Stomach (tissue), 9 donors: ENCODE data around the gene RPL13. TPM values are rescaled to one million over a fixed set of nuclear protein-coding genes. Genes with fewer than 3 reads are reported as not detected.

Source experiments
- DNase-seq, 2 donors: peaks; one replicate each; pipeline versions ENCODE4 v3.0.0 to v3.0.0-alpha.2; 2013 to 2019
- H3K27ac ChIP-seq, 5 donors: fragments of 200-600 bp in 4 of 5; sonication (generic) in 4 of 5; one replicate each; pipeline ENCODE4 v1.5.1; 2013 to 2019; ENCODE audit warnings: mild to moderate bottlenecking in 1 of 5, moderate library complexity in 1 of 5
- H3K27me3 ChIP-seq, 3 donors: fragments of 200-600 bp; sonication (generic); one replicate each; pipeline ENCODE4 v1.5.1; 2017 to 2019; ENCODE audit warnings: mixed run types in 1 of 3
- H3K36me3 ChIP-seq, 4 donors: fragments of 200-600 bp; sonication (generic); 1 replicate in 3 of 4; 2 replicates in 1 of 4; pipeline ENCODE4 v1.5.1; 2016 to 2019
- H3K4me1 ChIP-seq, 4 donors: fragments of 200-600 bp; sonication (generic); one replicate each; pipeline ENCODE4 v1.5.1; 2016 to 2019
- H3K4me3 ChIP-seq, 4 donors: fragments of 200-600 bp; sonication (generic) in 3 of 4; one replicate each; pipeline ENCODE4 v1.5.1; 2016 to 2019; ENCODE audit warnings: mild to moderate bottlenecking in 1 of 4
- H3K9me3 ChIP-seq, 4 donors: fragments of 200-600 bp; sonication (generic); one replicate each; pipeline ENCODE4 v1.5.1; 2016 to 2019
- EP300 ChIP-seq: sonication (generic); formaldehyde crosslinking; IDR thresholded peaks from one replicate; pipeline ENCODE4 v1.6.1; 2017; ENCODE audit warnings: antibody characterized with exemption
- POLR2A ChIP-seq, 4 donors: fragments of 450-650 bp; IDR thresholded peaks; one replicate each; pipeline ENCODE4 v1.6.1; 2016; ENCODE audit warnings: antibody characterized with exemption in 4 of 4, control low read depth in 2 of 4, mild to moderate bottlenecking in 1 of 4, moderate library complexity in 1 of 4
- POLR2AphosphoS5 ChIP-seq, 3 donors: sonication (generic); formaldehyde crosslinking; IDR thresholded peaks; one replicate each; pipeline ENCODE4 v1.6.1; 2016; ENCODE audit warnings: antibody characterized with exemption in 3 of 3
- WGBS, 5 donors: extraction: QIAGEN DNeasy Blood & Tissue Kit in 3 of 5; methylation state at CpG; one replicate each; pipeline versions ENCODE4 v1.1.5 to v1.1.7; 2013 to 2018; 5-methylcytosine and 5-hydroxymethylcytosine counted together
- intact Hi-C: fragments of 100-400 bp; cut with DNase I; formaldehyde crosslinking; loops from one replicate; pipeline ENCODE4 v1.15.1; 2023; ENCODE audit warnings: low total_unique reads
- polyA plus RNA-seq, 3 donors: library from polyadenylated mRNA; stranded (reverse); fragments of 200-250 nt; gene quantifications; one replicate each; pipeline ENCODE4 v1.2.3, GENCODE V29; 2013
- total RNA-seq, 5 donors: library from RNA; depleted of rRNA; stranded (reverse); fragments of >200 nt; gene quantifications; one replicate each; pipeline versions ENCODE4 v1.1.0 to v1.2.3, GENCODE V29; 2014 to 2016
- TF ChIP-seq, protein P1 (sequence below), 7 experiments: fragments of 450-650 bp in 4 of 7; fragments of 200-600 bp in 3 of 7; sonication (generic) in 3 of 7; IDR thresholded peaks; one replicate each; pipeline ENCODE4 v1.5.1; 2016 to 2019; ENCODE audit warnings: antibody characterized with exemption in 7 of 7, control low read depth in 2 of 7, mild to moderate bottlenecking in 1 of 7
- donor health status: healthy with polysubstance abuse.
- donor health status: Bipolar disorder and iron deficiency.
- donor health status: healthy.

Gene RPL13
- total and polyA plus RNA-seq, 8 donors = 2,053 to 10,054 (median 4,321) TPM

DNA sequence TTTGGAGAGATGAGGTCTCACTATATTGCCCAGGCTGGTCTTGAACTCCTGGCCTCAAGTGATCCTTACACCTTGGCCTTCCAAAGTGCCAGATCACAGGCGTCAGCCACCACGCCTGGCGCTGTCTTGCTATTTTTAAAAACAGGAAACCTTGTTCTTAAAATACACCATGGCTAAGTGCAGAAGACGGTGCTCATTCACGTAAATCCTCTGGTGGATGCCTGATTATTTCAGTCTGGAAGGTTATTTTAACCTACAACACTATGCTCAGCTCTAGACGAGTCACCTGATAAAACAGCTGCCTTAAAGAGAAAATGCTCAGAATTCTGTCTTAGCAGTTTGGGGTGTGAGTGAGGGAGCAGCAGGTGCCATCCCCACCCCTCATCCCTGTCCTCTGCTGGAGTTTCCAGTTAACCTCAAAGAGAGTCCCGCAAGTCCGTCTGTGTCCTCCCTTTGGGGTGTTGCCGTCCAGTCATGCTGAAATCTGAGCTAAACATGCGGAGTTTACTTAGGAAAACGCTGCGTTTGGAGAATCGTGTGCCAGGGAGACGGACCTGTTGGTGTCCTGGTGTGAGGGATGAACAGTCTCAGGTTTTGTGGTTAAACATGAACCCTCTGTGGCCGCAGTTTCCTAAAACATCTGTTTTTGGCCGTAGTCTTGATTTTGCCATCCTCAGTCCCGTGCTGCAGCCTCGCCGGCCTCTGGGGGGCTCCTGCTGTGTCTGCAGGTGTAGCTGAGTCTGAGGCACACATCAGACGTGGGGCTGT, 35.2 kb upstream of the RPL13 start:
- Histone ChIP-seq H3K9me3 (no peaks in the 10 kb centered on the region), H3K36me3 (peaks cover 65 to 100% (median 100%) of the 10 kb centered on the region in 4 donors), H3K4me1 (no peaks in the 10 kb centered on the region), H3K27ac (no peak overlapping the region), H3K4me3 (no peak overlapping the region), H3K27me3 (no peaks in the 10 kb centered on the region)
- intact Hi-C loops = no loop called here
- DNase-seq = no peak
- WGBS, 5 donors = 72 to 83% (median 79%) methylated on average over 20 of the region's 20 CpGs
- TF ChIP-seq EP300 = no peak
- TF ChIP-seq, protein P1, sequence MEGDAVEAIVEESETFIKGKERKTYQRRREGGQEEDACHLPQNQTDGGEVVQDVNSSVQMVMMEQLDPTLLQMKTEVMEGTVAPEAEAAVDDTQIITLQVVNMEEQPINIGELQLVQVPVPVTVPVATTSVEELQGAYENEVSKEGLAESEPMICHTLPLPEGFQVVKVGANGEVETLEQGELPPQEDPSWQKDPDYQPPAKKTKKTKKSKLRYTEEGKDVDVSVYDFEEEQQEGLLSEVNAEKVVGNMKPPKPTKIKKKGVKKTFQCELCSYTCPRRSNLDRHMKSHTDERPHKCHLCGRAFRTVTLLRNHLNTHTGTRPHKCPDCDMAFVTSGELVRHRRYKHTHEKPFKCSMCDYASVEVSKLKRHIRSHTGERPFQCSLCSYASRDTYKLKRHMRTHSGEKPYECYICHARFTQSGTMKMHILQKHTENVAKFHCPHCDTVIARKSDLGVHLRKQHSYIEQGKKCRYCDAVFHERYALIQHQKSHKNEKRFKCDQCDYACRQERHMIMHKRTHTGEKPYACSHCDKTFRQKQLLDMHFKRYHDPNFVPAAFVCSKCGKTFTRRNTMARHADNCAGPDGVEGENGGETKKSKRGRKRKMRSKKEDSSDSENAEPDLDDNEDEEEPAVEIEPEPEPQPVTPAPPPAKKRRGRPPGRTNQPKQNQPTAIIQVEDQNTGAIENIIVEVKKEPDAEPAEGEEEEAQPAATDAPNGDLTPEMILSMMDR (IDR thresholded peaks at IDR 0.05) = no peak
- TF ChIP-seq POLR2AphosphoS5 (IDR thresholded peaks at IDR 0.05) = no peak
- TF ChIP-seq POLR2A (IDR thresholded peaks at IDR 0.05) = no peak

DNA sequence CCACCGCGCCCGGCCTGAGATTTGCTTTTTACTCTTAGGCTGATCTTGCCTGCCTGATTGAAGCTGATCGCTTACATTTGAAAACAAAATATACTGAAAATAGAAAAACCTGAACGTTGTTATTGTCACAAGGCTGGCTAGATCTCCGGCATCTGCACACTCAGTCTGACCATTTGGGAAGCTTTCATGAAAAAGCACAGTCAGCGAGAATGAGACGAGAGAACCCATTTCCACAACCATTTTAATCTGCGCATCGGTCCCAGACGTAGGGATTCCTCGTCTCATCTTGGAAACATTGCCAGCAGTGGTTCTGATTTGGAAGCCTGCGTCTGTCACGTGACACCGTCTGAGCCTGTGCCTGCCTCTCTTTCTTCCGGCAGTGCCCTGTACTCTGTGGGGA, 31.4 kb upstream of the RPL13 start:
- H3K36me3 ChIP-seq = peaks cover 81 to 100% (median 100%) of the 10 kb centered on the region in 4 donors
- no peaks in the 10 kb centered on the region for H3K27me3 ChIP-seq
- 84 to 92% (median 87%) methylated on average over 16 of the region's 16 CpGs for WGBS, 5 donors
- TF ChIP-seq, protein P1 (IDR thresholded peaks at IDR 0.05) = no peak
- TF ChIP-seq POLR2AphosphoS5 (IDR thresholded peaks at IDR 0.05) = no peak
- no peak for TF ChIP-seq EP300
- TF ChIP-seq POLR2A (IDR thresholded peaks at IDR 0.05) = no peak
- intact Hi-C loops = no loop called here
- no peak overlapping the region for H3K27ac ChIP-seq
- H3K9me3 ChIP-seq = no peaks in the 10 kb centered on the region
- H3K4me3 ChIP-seq = no peak overlapping the region
- H3K4me1 ChIP-seq = peaks cover 0 to 10% (median 0%) of the 10 kb centered on the region in 4 donors
- no peak for DNase-seq

DNA sequence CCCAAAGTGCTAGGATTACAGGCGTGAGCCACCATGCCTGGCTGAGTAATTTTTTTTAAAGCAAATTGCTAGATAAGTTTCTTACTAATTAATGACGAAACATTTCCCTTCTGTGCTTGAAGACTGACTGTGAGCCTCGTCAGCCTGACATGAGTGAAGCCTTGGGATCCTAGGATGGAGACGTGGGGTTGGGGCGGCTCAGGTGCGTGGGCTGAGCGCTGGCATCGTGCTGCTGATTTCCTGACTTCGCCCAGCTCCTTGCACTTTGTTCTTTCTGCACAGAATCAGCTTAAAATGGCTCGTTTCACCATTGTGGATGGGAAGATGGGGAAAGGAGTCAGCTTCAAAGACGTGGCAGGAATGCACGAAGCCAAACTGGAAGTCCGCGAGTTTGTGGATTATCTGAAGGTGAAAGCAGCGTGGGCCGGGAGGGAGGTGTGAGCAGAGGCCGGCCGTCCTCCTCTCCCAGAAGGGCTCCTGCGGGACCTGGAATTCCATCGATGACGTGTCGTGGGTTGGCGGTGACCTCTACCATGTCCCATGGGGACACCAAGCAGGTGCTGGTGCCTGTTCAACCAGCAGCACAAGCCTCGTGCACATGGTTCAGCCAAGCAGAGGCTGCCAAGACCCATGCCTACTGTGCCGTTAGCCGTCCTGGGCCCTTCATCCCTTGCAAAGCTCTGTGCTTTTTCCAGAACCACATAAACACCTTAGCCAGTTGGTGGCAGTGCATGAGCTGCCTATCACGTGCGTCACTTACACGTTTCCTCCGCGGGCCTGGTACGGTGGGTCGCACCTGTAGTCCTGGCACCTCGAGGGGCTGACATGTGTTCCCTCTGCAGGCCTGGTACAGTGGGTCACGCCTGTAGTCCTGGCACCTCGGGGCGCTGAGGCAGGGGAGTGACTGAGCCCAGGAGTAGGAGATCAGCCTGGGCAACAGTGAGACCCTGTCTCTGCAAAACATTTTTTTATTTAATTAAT, 29.8 kb upstream of the RPL13 start:
- TF ChIP-seq, protein P1 (IDR thresholded peaks at IDR 0.05) = no peak
- TF ChIP-seq POLR2AphosphoS5 (IDR thresholded peaks at IDR 0.05) = no peak
- no peak for TF ChIP-seq POLR2A (IDR thresholded peaks at IDR 0.05)
- TF ChIP-seq EP300 = no peak
- no peaks in the 10 kb centered on the region for H3K9me3 ChIP-seq
- no peak for DNase-seq
- H3K4me1 ChIP-seq = peaks cover 0 to 20% (median 0%) of the 10 kb centered on the region in 4 donors
- intact Hi-C loops = no loop called here
- no peak overlapping the region for H3K27ac ChIP-seq
- H3K36me3 ChIP-seq = peaks cover 78 to 100% (median 100%) of the 10 kb centered on the region in 4 donors
- 92 to 94% (median 93%) methylated on average over 37 of the region's 37 CpGs for WGBS, 5 donors
- no peak overlapping the region for H3K4me3 ChIP-seq
- H3K27me3 ChIP-seq = no peaks in the 10 kb centered on the region

DNA sequence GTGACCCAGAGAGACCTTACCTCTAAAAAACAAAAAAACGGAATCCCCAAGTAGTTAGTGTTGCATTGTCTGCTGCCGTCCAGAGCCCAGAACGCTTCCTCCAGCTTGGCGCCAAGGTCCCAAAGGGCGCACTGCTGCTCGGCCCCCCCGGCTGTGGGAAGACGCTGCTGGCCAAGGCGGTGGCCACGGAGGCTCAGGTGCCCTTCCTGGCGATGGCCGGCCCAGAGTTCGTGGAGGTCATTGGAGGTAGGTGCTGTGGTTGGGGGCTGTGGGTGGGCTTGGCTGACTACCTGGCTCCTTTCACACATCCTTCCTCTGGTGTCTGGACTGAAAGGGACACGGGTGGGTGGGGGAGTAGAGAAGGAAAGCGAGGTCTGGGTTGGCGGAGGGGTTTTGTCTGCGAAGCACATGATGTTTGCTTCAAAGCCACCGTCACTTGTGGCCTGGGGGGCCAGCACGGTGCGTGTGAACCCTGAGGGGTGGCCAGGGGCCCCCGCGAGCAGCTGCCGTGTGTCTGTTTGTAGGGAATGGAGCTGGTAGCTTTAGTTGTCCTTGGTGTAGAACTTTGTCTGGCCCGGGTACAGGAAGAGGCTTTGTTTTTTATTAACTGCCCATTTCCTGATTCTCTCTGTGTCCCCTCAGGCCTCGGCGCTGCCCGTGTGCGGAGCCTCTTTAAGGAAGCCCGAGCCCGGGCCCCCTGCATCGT, 28.5 kb upstream of the RPL13 start:
- peaks cover 78 to 99% (median 96%) of the 10 kb centered on the region in 4 donors for H3K36me3 ChIP-seq
- no peaks in the 10 kb centered on the region for H3K27me3 ChIP-seq
- no peaks in the 10 kb centered on the region for H3K9me3 ChIP-seq
- no peak for TF ChIP-seq POLR2AphosphoS5 (IDR thresholded peaks at IDR 0.05)
- TF ChIP-seq, protein P1 (IDR thresholded peaks at IDR 0.05) = no peak
- no peak for TF ChIP-seq POLR2A (IDR thresholded peaks at IDR 0.05)
- no peak overlapping the region for H3K4me3 ChIP-seq
- no peak for DNase-seq
- intact Hi-C loops = no loop called here
- WGBS, 5 donors = 88 to 94% (median 91%) methylated on average over 31 of the region's 31 CpGs
- peak overlapping the region in 1 of 5 donors; percentile 3 for H3K27ac ChIP-seq
- H3K4me1 ChIP-seq = peaks cover 0 to 24% (median 0%) of the 10 kb centered on the region in 4 donors
